ENCODE data around the gene VEZT.
"Not testable (repeated sequence)": the region's sequence is repeated elsewhere in the genome, so short reads cannot be mapped to it uniquely, and the experiment has no call there.

VEZT gene

DNA sequence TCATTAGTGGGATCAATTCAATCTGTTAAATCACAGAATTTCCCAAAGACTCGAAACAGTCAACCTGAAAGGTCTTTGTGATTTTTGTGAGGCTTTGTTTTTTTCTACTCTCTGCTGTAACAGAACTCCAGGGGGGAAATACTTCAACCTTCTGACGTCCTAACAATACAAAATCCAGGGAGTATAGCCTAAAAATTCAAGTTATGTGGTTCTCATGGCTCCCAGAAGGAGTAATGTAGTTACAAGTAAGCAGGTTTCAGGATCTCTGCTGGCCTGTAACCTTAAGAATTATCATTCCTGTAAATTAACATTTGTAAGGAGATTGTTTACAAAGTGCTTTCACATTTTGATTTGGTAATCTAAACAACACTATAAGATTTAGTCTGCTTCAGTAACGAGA lies 39.9 kb downstream of the VEZT start:
- no peak for DNase-seq (ENCODE audit: low spot score)

- no peak for DNase-seq (ENCODE audit: low spot score)
Measured at GRCh38 chr12:95258151-95258550, 40.5 kb downstream of the VEZT start.

DNA sequence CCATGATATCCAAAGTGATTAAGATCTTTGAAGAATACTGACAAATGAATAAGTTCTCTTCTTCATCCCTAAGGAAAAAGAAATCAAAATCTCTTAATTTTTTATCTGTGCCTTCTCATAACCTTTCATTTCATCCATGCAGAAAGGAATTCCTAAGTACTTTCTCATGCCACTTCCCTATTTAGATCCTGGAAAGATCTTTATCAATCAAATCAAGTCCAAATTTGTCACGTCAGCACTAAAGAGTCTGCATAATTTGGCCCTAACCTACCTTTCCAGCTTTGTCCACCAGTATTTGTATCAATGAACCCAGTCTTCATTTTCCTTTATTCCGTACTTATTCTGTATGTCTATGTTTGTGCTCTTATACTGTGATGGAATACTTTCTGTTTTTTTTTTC lies 41.2 kb downstream of the VEZT start:
- DNase-seq (ENCODE audit: low spot score): no peak

- DNase-seq (ENCODE audit: low spot score): no peak
Measured at GRCh38 chr12:95259368-95259767, 41.8 kb downstream of the VEZT start.

- no peak for DNase-seq (ENCODE audit: low spot score)
Measured at GRCh38 chr12:95261109-95261508, 43.5 kb downstream of the VEZT start.

- DNase-seq (ENCODE audit: low spot score): no peak
Measured at GRCh38 chr12:95262808-95263207, 45.2 kb downstream of the VEZT start.

DNA sequence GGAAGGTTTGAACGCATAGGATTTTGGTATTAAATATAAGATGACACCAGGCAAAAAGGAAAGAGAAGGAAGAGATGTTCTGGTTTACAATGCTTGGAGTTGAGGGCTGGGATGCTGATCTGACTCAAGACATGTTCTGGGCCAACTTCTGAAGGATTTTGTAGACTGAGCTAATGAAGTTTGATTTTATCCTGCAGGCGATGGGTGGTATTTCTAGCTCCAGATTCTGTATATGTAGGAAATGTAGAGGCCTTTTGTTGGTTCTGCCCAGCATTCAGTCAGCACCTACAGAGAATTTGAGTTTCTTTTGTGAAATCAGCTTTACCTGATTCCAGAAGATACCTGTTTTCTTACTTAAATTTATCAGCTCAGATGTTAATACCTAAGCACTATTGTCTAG lies 48.2 kb downstream of the VEZT start:
- no peak for DNase-seq (ENCODE audit: low spot score)

DNA sequence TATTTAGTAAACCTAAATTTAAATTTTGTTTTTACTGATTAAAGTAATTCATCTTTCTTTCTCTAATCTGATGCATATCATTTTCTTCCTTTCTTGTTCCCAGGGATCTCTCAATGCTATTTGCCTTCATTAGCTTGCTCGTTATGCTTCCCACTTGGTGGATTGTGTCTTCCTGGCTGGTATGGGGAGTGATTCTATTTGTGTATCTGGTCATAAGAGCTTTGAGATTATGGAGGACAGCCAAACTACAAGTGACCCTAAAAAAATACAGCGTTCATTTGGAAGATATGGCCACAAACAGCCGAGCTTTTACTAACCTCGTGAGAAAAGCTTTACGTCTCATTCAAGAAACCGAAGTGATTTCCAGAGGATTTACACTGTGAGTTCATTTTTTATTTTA lies 48.6 kb downstream of the VEZT start:
- no peak for DNase-seq (ENCODE audit: low spot score)

DNA sequence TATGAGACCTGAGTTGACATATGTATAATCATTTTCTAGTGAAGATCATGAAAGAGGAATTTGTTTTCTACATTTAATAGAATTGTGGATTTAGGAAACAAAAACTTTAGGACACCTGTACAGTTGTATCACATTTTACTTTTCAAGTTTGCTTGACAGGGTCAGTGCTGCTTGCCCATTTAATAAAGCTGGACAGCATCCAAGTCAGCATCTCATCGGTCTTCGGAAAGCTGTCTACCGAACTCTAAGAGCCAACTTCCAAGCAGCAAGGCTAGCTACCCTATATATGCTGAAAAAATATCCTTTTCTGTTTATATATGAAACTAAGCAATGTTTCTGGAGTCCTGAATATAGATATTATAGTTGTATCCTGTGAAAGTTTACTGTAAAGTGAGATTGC lies 52.3 kb downstream of the VEZT start:
- DNase-seq (ENCODE audit: low spot score): no peak

DNA sequence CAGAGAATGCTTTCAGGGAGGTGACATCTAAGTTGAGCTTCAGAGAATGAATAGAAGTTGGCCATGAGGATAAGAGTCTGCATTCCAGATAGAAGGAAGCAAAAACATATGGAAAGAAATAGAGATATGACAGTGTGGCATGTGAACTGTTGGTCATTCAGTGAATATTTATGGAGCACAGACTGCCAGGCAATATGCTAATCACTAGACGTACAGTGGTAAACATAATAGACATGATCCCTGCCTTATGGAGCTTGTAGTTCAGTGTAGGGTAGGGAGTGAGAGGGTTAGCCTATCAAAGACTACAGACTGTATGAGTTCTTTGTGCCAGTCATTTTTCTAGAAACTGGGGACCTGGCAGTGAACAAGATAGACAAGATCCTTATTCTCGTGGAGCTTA lies 53.9 kb downstream of the VEZT start:
- no peak for DNase-seq (ENCODE audit: low spot score)

GRCh38 chr12:95277139-95277538 lies 59.5 kb downstream of the VEZT start:
- DNase-seq (ENCODE audit: low spot score): no peak

- DNase-seq (ENCODE audit: low spot score): no peak
Measured at GRCh38 chr12:95279856-95280255, 62.2 kb downstream of the VEZT start.

- no peak for DNase-seq (ENCODE audit: low spot score)
Measured at GRCh38 chr12:95282266-95282665, 64.7 kb downstream of the VEZT start.

- no peak for DNase-seq (ENCODE audit: low spot score)
Measured at GRCh38 chr12:95283371-95283770, 65.8 kb downstream of the VEZT start.

DNA sequence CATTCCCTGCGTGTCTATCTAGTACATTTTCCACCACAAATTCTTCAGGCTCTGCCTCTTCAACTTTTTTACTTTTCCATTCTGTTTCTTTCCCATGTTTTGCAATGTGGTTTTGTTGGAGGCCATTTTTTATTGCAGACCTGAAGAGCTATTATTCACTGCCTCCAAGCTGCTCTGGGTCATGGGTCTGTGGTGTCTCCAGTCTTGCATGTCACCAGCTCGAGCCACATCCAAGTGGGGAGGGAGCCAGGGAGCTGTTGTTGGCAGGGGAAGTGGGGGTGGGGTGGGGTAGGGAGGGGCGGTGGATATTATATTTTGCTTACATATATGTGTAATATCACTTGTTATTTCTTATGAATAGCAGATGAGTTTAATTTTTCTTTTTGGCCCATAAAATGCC lies 69.1 kb downstream of the VEZT start:
- no peak for DNase-seq (ENCODE audit: low spot score)

DNA sequence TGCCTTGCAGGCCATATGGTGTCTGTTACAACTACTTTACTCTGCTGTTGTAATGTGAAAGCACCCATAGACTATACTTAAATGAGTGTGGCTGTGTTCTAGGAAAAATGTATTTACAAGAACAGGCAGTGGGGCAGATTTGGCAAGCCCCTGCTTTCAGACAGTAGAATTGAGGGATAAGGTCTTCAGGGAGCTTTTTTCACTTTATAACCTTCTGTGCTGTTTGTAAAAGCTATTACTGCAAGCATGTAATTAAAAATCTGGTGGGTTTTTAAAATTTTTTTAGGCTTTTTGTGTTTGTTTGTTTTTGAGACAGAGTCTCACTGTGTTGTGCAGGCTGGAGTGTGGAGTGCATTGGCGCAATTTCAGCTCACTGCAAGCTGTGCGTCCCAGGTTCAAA lies 73.9 kb downstream of the VEZT start:
- DNase-seq (ENCODE audit: low spot score): no peak

DNA sequence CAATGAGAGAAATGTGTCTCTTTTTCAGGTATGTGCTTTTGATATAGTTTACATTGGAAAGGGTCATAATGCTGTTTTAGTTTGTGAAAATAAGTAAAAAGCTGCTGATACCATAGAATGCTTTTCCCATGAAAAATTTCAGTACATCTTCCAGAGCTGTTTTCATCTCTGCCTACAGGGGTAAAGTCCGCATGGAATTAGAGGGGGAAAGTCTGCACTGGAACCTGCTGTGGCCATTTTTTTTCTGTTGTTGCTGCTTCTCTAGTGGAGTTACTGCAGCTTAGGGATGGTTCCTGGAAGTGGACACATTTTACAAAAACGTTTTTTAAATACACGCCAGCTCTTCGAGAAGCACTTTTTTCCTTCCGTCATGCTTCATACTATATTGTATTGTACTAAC lies 81.3 kb downstream of the VEZT start:
- no peak for DNase-seq (ENCODE audit: low spot score)

DNA sequence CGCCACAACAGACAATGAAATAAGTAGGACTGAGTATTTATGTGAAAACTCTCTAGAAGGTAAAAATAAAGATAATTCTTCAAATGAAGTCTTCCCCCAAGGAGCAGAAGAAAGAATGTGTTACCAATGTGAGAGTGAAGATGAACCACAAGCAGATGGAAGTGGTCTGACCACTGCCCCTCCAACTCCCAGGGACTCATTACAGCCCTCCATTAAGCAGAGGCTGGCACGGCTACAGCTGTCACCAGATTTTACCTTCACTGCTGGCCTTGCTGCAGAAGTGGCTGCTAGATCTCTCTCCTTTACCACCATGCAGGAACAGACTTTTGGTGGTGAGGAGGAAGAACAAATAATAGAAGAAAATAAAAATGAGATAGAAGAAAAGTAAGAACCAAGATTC lies 82.7 kb downstream of the VEZT start:
- DNase-seq (ENCODE audit: low spot score): no peak

- DNase-seq (ENCODE audit: low spot score): no peak
Measured at GRCh38 chr12:95303476-95303875, 85.9 kb downstream of the VEZT start.

DNA sequence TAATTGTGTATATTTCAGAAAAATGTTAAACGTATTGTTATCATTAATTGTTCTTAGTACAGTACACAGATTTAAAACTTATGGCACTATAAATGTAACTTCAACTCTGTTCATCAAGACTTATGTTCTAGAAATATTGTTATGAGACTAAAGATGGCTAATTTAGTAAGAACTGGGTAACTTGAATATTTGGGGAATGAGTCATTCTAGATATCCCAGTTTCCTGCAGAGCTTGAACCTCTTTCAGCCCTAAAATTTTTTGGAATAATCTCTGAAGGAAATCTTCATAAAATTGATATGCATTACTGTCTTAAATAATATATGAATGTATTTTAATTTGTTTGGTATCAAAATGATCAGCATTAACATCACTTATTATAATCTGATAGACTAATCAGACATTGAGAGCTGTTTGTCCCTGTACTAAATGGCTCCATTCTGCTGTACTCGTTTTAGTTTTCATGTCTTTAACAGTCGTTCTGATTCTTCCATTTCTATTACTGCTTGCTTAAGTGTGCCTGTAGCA lies 87.1 kb downstream of the VEZT start:
- DNase-seq (ENCODE audit: low spot score): no peak

DNA sequence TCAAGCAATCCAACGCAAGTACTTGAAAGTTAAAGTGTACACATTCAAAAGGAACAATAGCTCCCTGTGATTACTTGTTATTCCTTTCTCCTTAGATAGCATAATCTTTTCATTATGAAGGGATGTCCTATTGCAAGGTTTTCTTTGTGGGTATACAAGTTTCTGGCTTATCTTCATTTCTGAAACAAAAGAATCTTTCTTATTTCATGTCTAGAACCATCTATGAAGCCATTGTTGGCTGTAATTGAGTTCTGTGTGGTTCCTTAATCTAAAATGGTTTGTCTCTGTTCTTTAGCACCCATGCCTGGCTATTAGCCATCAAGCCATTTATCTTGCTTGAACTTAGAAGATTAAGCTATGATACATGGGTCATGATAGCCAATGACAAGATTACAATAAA lies 95.0 kb downstream of the VEZT start:
- no peak for DNase-seq (ENCODE audit: low spot score)

GRCh38 chr12:95314756-95315155 lies 97.1 kb downstream of the VEZT start:
- not testable (repeated sequence) for DNase-seq (ENCODE audit: low spot score)

GRCh38 chr12:95316798-95317197 lies 99.2 kb downstream of the VEZT start:
- DNase-seq (ENCODE audit: low spot score): no peak

- no peak for DNase-seq (ENCODE audit: low spot score)
Measured at GRCh38 chr12:95318071-95318545, 100.5 kb downstream of the VEZT start.
